HTR-8/SVneo (cell line): Measurements from ENCODE around the gene SIRT1.
"Not testable (repeated sequence)": the region's sequence is repeated elsewhere in the genome, so short reads cannot be mapped to it uniquely, and the experiment has no call there.

Experiments
- DNase-seq: peaks from one replicate; pipeline ENCODE4 v3.0.0; 2011; ENCODE audit warnings: low spot score, mixed read lengths; ENCODE audit not compliant: insufficient read length
- FAIRE-seq: peaks from 2 replicates; lab custom pipeline; 2011; peaks lifted over from hg19 to GRCh38; lab: Jason Lieb, UNC

The SIRT1 gene

GRCh38 chr10:67884313-67884841 lies at the start of gene SIRT1:
Gene SIRT1, plus strand, starts transcription at chr10:67884656. Its CDS starts 66 bp downstream, at chr10:67884722.
- FAIRE-seq: peak; percentile 83
- DNase-seq: peak; percentile 87

- not testable (repeated sequence) for DNase-seq, FAIRE-seq
Measured at GRCh38 chr10:67835541-67836394, 48.7 kb upstream of the SIRT1 start.

- no peak for DNase-seq
- FAIRE-seq: no peak
Measured at GRCh38 chr10:67836488-67836887, 48.0 kb upstream of the SIRT1 start.

- DNase-seq (no peak), FAIRE-seq (no peak)
Measured at GRCh38 chr10:67836972-67837371, 47.5 kb upstream of the SIRT1 start.

- DNase-seq (peak; percentile 34), FAIRE-seq (no peak)
Measured at GRCh38 chr10:67837541-67838314, 46.7 kb upstream of the SIRT1 start, which contains the start of gene DNAJC12. Gene DNAJC12, minus strand, starts transcription at chr10:67838188. Its CDS starts 177 bp downstream, at chr10:67838011.

- FAIRE-seq, DNase-seq: not testable (repeated sequence)
Measured at GRCh38 chr10:67839511-67839910, 44.9 kb upstream of the SIRT1 start.

- DNase-seq (no peak), FAIRE-seq (no peak)
Measured at GRCh38 chr10:67839951-67840350, 44.5 kb upstream of the SIRT1 start.

GRCh38 chr10:67841737-67842136 lies 42.7 kb upstream of the SIRT1 start:
- FAIRE-seq (no peak), DNase-seq (no peak)

- FAIRE-seq (no peak), DNase-seq (no peak)
Measured at GRCh38 chr10:67843284-67843683, 41.2 kb upstream of the SIRT1 start.

- FAIRE-seq: no peak
- DNase-seq: peak; percentile 93
Measured at GRCh38 chr10:67849331-67850011, 35.0 kb upstream of the SIRT1 start.

GRCh38 chr10:67851186-67851585 lies 33.3 kb upstream of the SIRT1 start:
- DNase-seq (no peak), FAIRE-seq (no peak)

GRCh38 chr10:67852761-67853160 lies 31.7 kb upstream of the SIRT1 start:
- FAIRE-seq: no peak
- DNase-seq: no peak

- FAIRE-seq (no peak), DNase-seq (no peak)
Measured at GRCh38 chr10:67853512-67853911, 30.9 kb upstream of the SIRT1 start.

GRCh38 chr10:67858971-67859370 lies 25.5 kb upstream of the SIRT1 start:
- no peak for FAIRE-seq

GRCh38 chr10:67861750-67862432 lies 22.6 kb upstream of the SIRT1 start:
- no peak for FAIRE-seq
- DNase-seq: no peak

More at GRCh38 chr10:67858971-67859370, 25.5 kb upstream of the SIRT1 start:
- no peak for DNase-seq

- no peak for FAIRE-seq
- DNase-seq: no peak
Measured at GRCh38 chr10:67863094-67863493, 21.4 kb upstream of the SIRT1 start.

- no peak for FAIRE-seq
- DNase-seq: no peak
Measured at GRCh38 chr10:67864607-67865371, 19.7 kb upstream of the SIRT1 start.

GRCh38 chr10:67868132-67868531 lies 16.3 kb upstream of the SIRT1 start:
- no peak for DNase-seq
- FAIRE-seq: no peak

GRCh38 chr10:67869996-67870395 lies 14.5 kb upstream of the SIRT1 start:
- DNase-seq (no peak), FAIRE-seq (no peak)
